ENCODE measurements around the gene CTCFL.

GRCh38 chr20:57502336-57502700, 22.6 kb downstream of the CTCFL start:
- TF ChIP-seq, protein P1, sequence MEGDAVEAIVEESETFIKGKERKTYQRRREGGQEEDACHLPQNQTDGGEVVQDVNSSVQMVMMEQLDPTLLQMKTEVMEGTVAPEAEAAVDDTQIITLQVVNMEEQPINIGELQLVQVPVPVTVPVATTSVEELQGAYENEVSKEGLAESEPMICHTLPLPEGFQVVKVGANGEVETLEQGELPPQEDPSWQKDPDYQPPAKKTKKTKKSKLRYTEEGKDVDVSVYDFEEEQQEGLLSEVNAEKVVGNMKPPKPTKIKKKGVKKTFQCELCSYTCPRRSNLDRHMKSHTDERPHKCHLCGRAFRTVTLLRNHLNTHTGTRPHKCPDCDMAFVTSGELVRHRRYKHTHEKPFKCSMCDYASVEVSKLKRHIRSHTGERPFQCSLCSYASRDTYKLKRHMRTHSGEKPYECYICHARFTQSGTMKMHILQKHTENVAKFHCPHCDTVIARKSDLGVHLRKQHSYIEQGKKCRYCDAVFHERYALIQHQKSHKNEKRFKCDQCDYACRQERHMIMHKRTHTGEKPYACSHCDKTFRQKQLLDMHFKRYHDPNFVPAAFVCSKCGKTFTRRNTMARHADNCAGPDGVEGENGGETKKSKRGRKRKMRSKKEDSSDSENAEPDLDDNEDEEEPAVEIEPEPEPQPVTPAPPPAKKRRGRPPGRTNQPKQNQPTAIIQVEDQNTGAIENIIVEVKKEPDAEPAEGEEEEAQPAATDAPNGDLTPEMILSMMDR (IDR thresholded peaks at IDR 0.05; ENCODE audit: extremely low read depth in 1 of 2, insufficient read depth in 1 of 2, low read depth in 1 of 2, low read length in 2 of 2), result no peak
- no peak for TF ChIP-seq POLR2A (IDR thresholded peaks at IDR 0.05; ENCODE audit: low read depth, low read length)
- TF ChIP-seq MYC (IDR thresholded peaks at IDR 0.05; ENCODE audit: low read depth, low read length), result no peak
- TF ChIP-seq EZH2 (IDR thresholded peaks at IDR 0.05; ENCODE audit: borderline replicate concordance, low read depth, low read length, severe bottlenecking), result no peak
- TF ChIP-seq POLR2AphosphoS5 (IDR thresholded peaks at IDR 0.05; ENCODE audit: insufficient read depth, low read depth, low read length), result no peak

Data from endothelial cell of umbilical vein (primary cell).